HCT116 (cell line): ENCODE measurements around the gene ACP1. TPM values are rescaled to one million over a fixed set of nuclear protein-coding genes. Genes with fewer than 3 reads are reported as not detected.

Experiments
- ATAC-seq: fragments of 200-7000 bp; cut with Tn5 transposase; 2 replicates; pipeline ENCODE4 v1.9.1; 2020; ENCODE audit warnings: mild to moderate bottlenecking, moderate library complexity
- BruUV-seq: library from RNA; stranded (reverse); fragments of 400-500 nt; replicated peaks from 2 replicates; lab custom pipeline; 2021; lab: Mats Ljungman, UMichigan
- CTCF ChIA-PET: fragments of 300-600 bp; sonication (Branson Sonifier 250); formaldehyde crosslinking; loops from one replicate; lab custom pipeline; 2021; ENCODE audit warnings: antibody characterized with exemption; lab: Charles Lee
- POLR2A ChIA-PET: fragments of 300-600, 350-600 bp; sonication (Branson Sonifier 250); formaldehyde crosslinking; loops from one replicate; lab custom pipeline; 2021; ENCODE audit warnings: antibody characterized with exemption; lab: Charles Lee
- RAD21 ChIA-PET, 2 experiments: fragments of 300-600 bp; sonication (Branson Sonifier 250); formaldehyde crosslinking; loops; one replicate each; lab custom pipeline; 2023; ENCODE audit warnings: low total read pairs in 2 of 2; ENCODE audit not compliant: uncharacterized antibody in 2 of 2, unreplicated experiment in 2 of 2, low non-redundant PET in 1 of 2; lab: Charles Lee
- DNase-seq: peaks from one replicate; pipeline ENCODE4 v3.0.0-alpha.2; 2010; ENCODE audit warnings: low read depth, low spot score
- H2AFZ ChIP-seq: fragments of 200-600 bp; shearing (Covaris generic), sonication (generic); 2 replicates; pipeline ENCODE4 v1.6.1; 2017; ENCODE audit warnings: low read depth, mixed run types, mixed read lengths, antibody characterized with exemption, low read length; ENCODE audit not compliant: poor library complexity, severe bottlenecking
- H3K27ac ChIP-seq: 2 replicates; pipeline ENCODE4 v1.5.1; 2012; ENCODE audit warnings: low read depth, low read length
- H3K27me3 ChIP-seq: fragments of 200-600 bp; sonication (generic); 2 replicates; pipeline ENCODE4 v1.6.1; 2016; ENCODE audit warnings: mixed run types, low read length, mixed read lengths; ENCODE audit not compliant: insufficient read depth
- H3K36me3 ChIP-seq, 2 experiments: fragments of 200-500 bp in 1 of 2; fragments of 200-600 bp in 1 of 2; sonication (Bioruptor generic) in 1 of 2; sonication (generic) in 1 of 2; 2 replicates each; pipeline versions ENCODE4 v1.5.1 to v1.6.1; 2014 to 2016; ENCODE audit warnings: low read length in 2 of 2, inconsistent platforms in 1 of 2, mixed read lengths in 1 of 2, mixed run types in 1 of 2; ENCODE audit not compliant: insufficient read depth in 2 of 2, control insufficient read depth in 1 of 2
- H3K4me1 ChIP-seq, 2 experiments: fragments of 200-600 bp in 1 of 2; sonication (generic) in 1 of 2; 2 replicates each; pipeline versions ENCODE4 v1.5.1 to v1.6.1; 2012 to 2017; ENCODE audit warnings: low read length in 2 of 2, inconsistent platforms in 1 of 2, mild to moderate bottlenecking in 1 of 2, mixed read lengths in 1 of 2, mixed run types in 1 of 2, moderate library complexity in 1 of 2; ENCODE audit not compliant: insufficient read depth in 2 of 2, control insufficient read depth in 1 of 2
- H3K4me2 ChIP-seq: fragments of 200-600 bp; sonication (generic); 2 replicates; pipeline ENCODE4 v1.6.1; 2017; ENCODE audit warnings: mixed run types, low read length, mixed read lengths
- H3K4me3 ChIP-seq, 2 experiments: fragments of 200-600 bp in 1 of 2; sonication (generic) in 1 of 2; replicated peaks in 1 of 2; 2 replicates each; pipeline ENCODE4 v1.5.1; 2011 to 2016; ENCODE audit warnings: low read length in 2 of 2, control low read depth in 1 of 2, low read depth in 1 of 2, mild to moderate bottlenecking in 1 of 2, mixed read lengths in 1 of 2, mixed run types in 1 of 2
- H3K79me2 ChIP-seq: fragments of 200-600 bp; sonication (generic); 2 replicates; pipeline ENCODE4 v1.6.1; 2017; ENCODE audit warnings: mild to moderate bottlenecking, mixed run types, low read length, moderate library complexity, mixed read lengths; ENCODE audit not compliant: insufficient read depth
- H3K9ac ChIP-seq: fragments of 200-600 bp; sonication (generic); 2 replicates; pipeline ENCODE4 v1.6.1; 2016; ENCODE audit warnings: low read length, mixed read lengths
- H3K9me2 ChIP-seq: fragments of 200-600 bp; sonication (generic), shearing (Covaris generic); 2 replicates; pipeline ENCODE4 v1.6.1; 2017; ENCODE audit warnings: mixed run types, mild to moderate bottlenecking, moderate library complexity; ENCODE audit not compliant: insufficient read depth
- H3K9me3 ChIP-seq, 2 experiments: fragments of 200-500 bp in 1 of 2; fragments of 200-600 bp in 1 of 2; sonication (Bioruptor generic) in 1 of 2; sonication (generic) in 1 of 2; 2 replicates each; pipeline ENCODE4 v1.6.1; 2014 to 2017; ENCODE audit warnings: low read length in 2 of 2, mixed read lengths in 2 of 2, inconsistent platforms in 1 of 2, low read depth in 1 of 2, mild to moderate bottlenecking in 1 of 2, mixed run types in 1 of 2, moderate library complexity in 1 of 2; ENCODE audit not compliant: control insufficient read depth in 1 of 2, insufficient read depth in 1 of 2
- H4K20me1 ChIP-seq: fragments of 200-600 bp; sonication (generic), shearing (Covaris generic); 2 replicates; pipeline ENCODE4 v1.6.1; 2017; ENCODE audit warnings: mixed run types, mild to moderate bottlenecking, moderate library complexity; ENCODE audit not compliant: insufficient read depth
- EZH2 ChIP-seq: fragments of 200-600 bp; sonication (generic); IDR thresholded peaks from 2 replicates; pipeline ENCODE4 v1.6.1; 2017; ENCODE audit warnings: antibody characterized with exemption, mixed run types
- EZH2phosphoT487 ChIP-seq: fragments of 200-600 bp; IDR thresholded peaks from 2 replicates; pipeline ENCODE4 v1.6.1; 2018; ENCODE audit warnings: antibody characterized with exemption, borderline replicate concordance
- POLR2AphosphoS5 ChIP-seq: IDR thresholded peaks from 2 replicates; pipeline ENCODE4 v1.6.1; 2011; ENCODE audit warnings: mild to moderate bottlenecking, low read depth, low read length, moderate library complexity
- SIN3A ChIP-seq: IDR thresholded peaks from 2 replicates; pipeline ENCODE4 v1.6.1; 2012; ENCODE audit warnings: low read depth
- TCF7L2 ChIP-seq: IDR thresholded peaks from 2 replicates; pipeline ENCODE4 v1.7.0; 2011; ENCODE audit warnings: borderline replicate concordance, inconsistent platforms; ENCODE audit not compliant: insufficient read depth, insufficient read length; ENCODE audit errors: extremely low read depth
- ZBTB33 ChIP-seq: IDR thresholded peaks from 2 replicates; pipeline ENCODE4 v1.6.1; 2011; ENCODE audit warnings: mild to moderate bottlenecking, low read length, moderate library complexity; ENCODE audit not compliant: insufficient replicate concordance; ENCODE audit errors: extremely low read depth
- ZNF274 ChIP-seq: fragments of 200-500 bp; sonication (Bioruptor generic); IDR thresholded peaks from 2 replicates; pipeline ENCODE4 v1.6.1; 2014; ENCODE audit warnings: mild to moderate bottlenecking, low read depth, low read length, inconsistent platforms
- intact Hi-C: fragments of 100-400 bp; cut with micrococcal nuclease; formaldehyde crosslinking; loops from 2 replicates; pipeline ENCODE4 v1.10.0; 2022
- total RNA-seq: library from RNA; stranded (reverse); gene quantifications from one replicate; pipeline ENCODE4 v1.2.1, GENCODE V29; 2021; ENCODE audit not compliant: unreplicated experiment

The ACP1 gene
- total RNA-seq, 1 experiment from 2014 or later, result 113 TPM

GRCh38 chr2:313991-314390 is 49.2 kb downstream of the ACP1 start:
- Histone ChIP-seq H3K9ac (no peak overlapping the region), H3K9me2 (no peaks in the 10 kb centered on the region), H2AFZ (no peak overlapping the region), H3K79me2 (no peaks in the 10 kb centered on the region), H3K27me3 (no peaks in the 10 kb centered on the region)
- no peak for ATAC-seq
- intact Hi-C loops, result no loop called here
- no peak for DNase-seq
- no TSS peak for BruUV-seq
- no peak for TF ChIP-seq EZH2phosphoT487
- TF ChIP-seq TCF7L2, result no peak
- no peak for TF ChIP-seq POLR2AphosphoS5
- no peak for TF ChIP-seq EZH2
- no peak for TF ChIP-seq ZNF274
- no peak for TF ChIP-seq SIN3A
- TF ChIP-seq ZBTB33, result no peak
- TF ChIP-seq, all 23 proteins: peak for 0
- no peaks in the 10 kb centered on the region for H3K36me3 ChIP-seq
- H3K27ac ChIP-seq, result no peak overlapping the region
- ChIA-PET POLR2A (no interaction called here), RAD21 (no interaction called here), CTCF (no interaction called here)
- no peaks in the 10 kb centered on the region for H3K4me1 ChIP-seq
- no peaks in the 10 kb centered on the region for H4K20me1 ChIP-seq
- H3K9me3 ChIP-seq, result no peaks in the 10 kb centered on the region
- H3K4me3 ChIP-seq, result no peak overlapping the region
- H3K4me2 ChIP-seq, result no peak overlapping the region
